Erythroblast (primary cell): ENCODE results near the gene TMEM130.

Experiments used
- GATA1 ChIP-seq: IDR thresholded peaks from 2 replicates; pipeline ENCODE4 v1.6.1; 2011; ENCODE audit warnings: low read depth, mild to moderate bottlenecking, control low read depth, low read length, moderate library complexity
- POLR2A ChIP-seq: IDR thresholded peaks from 2 replicates; pipeline ENCODE4 v1.6.1; 2011; ENCODE audit warnings: mild to moderate bottlenecking, low read length

- no peak for TF ChIP-seq POLR2A
- no peak for TF ChIP-seq GATA1
These were observed 9.7 kb downstream of the TMEM130 start for GRCh38 chr7:98860071-98860470.
